ENCODE data around the gene SLC1A7. TPM values are rescaled to one million over a fixed set of nuclear protein-coding genes. Genes with fewer than 3 reads are reported as not detected.

The SLC1A7 gene
- total RNA-seq, 1 experiment from 2014 or later: not detected

DNA sequence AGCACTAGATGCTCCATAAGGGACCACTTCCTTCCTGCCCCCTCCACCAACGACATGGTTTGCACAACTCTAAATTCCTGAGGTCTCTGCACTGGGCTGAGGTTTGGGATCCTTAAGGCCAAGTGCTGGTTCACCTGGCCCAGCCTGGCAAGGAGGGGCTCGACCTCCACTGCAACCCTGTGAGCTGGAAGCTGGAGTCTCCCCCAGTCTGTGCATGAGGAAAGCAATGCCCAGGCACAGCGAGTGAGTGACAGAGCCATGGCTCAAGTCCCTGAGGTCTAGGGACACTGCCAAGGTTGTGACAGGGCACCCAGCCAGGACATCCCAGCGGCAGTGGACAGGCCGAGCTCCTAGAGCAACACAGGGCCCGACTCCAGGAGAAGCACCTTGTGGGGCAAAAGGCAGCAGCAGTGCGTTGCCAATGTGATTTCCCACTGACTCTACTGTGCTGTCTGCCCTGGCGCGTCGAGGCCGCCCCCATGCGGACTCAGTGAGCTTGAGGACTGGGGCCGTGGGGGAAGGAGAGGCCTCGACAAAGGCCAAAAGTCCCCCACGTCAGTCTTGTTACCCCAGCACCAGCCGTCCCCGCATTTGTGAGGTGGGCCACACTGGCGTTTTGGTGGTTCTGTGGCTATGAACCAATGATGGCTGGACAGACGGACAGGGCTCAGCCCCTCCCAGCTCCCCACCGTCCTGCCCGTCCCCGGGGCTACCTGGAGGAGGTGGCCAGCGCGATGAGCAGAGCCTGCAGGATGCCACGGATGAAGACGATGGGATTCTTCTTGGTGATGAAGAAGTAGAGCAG, 50.4 kb downstream of the SLC1A7 start:
- DNase-seq (ENCODE audit: low read depth): peak; percentile 12

DNA sequence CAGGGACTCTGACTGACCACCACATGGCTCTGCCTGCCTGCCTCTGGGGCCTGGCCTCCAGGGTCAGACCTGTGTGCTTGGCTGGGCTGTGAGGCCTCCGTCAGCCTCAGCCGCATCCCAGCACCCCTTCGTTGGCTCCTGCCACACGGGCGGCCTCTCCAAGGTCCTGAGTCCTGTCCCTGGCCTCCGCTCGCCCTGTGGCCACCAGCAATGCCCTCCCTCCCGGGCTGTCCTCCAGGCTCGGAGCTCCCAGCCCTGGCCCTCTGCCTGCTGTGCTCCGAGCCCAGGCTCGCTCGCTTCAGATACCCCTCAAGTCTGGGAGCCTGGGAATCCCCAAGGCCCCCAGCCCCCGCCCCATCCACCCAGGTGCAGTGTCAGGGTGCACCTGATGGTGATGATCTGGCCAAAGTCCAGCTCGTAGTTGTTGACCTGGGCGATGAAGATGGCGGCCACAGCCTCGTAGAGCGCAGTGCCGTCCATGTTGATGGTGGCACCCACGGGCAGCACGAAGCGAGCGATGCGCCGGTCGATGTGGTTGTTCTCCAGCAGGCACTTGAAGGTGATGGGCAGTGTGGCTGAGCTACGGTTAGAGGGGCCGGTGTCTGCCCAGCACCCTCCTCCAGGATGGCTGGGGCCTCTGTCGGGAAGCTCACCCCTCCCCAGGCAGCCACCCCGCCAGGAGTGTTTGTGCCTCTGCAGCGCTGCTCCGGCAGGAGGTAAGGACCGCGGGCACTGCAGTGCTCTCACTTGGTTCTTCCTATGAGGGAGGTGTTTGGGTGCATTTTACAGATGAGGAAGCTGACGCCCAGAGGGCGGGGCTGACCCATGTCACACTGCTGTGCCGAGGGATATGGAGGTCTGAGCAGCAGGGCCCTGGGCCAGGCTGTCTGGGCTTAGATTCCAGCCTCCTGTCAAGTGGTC, 52.0 kb downstream of the SLC1A7 start:
- DNase-seq (ENCODE audit: low read depth): no peak

GRCh38 chr1:53089478-53090226, 52.8 kb downstream of the SLC1A7 start:
- no peak for DNase-seq (ENCODE audit: low read depth)

DNA sequence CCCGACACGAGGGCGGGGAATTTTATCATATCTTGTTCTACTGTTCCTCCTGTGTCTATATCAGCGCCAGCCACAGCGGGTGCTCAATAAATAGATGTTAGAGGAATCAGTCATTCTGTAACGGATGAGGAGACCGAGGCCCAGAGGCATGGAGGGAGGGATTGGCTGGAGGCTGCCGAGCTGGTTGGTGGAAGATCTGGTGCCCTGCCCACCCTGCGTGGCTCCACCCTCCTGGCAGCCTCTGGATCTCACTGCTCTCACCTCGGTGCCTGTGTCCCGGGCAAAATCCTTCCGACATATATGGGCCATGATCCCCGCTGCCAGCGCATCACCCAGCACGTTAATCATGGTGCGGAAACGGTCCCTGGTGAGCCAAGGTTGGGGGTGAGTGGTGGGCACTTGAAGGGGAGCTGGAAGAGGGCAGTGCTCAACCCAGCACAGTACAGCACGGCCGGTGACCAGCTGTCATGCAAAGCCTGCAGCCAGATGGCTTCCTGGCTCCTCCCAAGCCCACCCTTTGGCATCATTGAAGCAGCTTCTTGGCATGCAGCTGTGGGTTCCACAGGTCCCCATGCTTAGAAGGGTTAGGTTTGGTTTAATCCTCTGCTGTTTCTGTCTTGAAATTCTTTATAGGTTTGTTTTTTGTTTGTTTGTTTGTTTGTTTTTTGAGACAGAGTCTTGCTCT, 53.7 kb downstream of the SLC1A7 start:
- DNase-seq (ENCODE audit: low read depth): no peak

GRCh38 chr1:53087332-53088285, 54.8 kb downstream of the SLC1A7 start:
- DNase-seq (ENCODE audit: low read depth): peak; percentile 34

DNA sequence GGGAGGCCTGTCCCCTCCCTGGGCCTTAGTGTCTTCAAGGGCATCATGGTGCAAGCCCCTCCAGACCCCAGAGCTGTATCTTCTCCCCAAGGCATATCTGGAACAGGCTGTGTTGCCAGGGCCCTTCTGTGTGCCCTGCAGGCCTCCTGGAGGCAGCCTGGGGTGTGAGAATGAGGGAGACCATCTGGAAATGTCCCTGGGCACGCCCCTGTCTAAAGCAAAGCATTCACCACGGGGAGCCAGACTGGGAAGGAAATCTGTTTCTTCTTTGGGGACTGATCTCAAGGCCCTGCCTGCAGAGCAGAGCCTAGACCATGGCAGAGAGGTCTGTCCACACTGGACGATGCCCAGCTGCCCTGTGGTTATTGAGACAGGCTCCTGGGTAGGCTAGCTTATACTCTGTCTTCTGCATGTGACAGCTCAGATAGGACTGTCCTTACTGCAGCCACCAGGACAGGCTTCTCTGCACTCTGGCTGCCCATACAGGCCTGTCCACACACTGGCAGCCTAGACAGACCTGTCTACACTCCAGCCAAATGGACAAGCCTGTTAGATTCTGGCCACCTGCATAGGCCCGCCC, 55.9 kb downstream of the SLC1A7 start:
- no peak for DNase-seq (ENCODE audit: low read depth)

DNA sequence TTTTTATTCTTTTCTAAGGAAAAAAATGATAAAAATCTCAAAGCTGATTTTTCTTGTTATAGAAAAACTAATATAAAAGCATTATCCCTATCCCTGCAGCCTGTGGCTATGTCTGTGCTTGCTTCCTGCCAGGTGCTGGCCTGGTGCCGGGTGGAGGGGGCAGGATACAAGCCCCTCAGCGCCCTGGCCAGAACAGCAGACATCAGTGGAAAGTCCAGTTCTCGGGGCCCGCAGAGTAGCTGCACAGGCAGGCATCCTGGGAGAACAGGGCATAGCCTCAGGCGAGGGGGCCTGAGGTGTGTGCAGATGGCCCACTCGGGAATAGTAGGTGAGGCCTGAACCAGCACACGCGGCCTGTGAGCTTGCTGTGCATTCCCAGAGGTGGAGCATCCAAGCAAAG, 57.0 kb downstream of the SLC1A7 start:
- DNase-seq (ENCODE audit: low read depth): no peak

GRCh38 chr1:53084589-53084971, 57.9 kb downstream of the SLC1A7 start:
- DNase-seq (ENCODE audit: low read depth): no peak

DNA sequence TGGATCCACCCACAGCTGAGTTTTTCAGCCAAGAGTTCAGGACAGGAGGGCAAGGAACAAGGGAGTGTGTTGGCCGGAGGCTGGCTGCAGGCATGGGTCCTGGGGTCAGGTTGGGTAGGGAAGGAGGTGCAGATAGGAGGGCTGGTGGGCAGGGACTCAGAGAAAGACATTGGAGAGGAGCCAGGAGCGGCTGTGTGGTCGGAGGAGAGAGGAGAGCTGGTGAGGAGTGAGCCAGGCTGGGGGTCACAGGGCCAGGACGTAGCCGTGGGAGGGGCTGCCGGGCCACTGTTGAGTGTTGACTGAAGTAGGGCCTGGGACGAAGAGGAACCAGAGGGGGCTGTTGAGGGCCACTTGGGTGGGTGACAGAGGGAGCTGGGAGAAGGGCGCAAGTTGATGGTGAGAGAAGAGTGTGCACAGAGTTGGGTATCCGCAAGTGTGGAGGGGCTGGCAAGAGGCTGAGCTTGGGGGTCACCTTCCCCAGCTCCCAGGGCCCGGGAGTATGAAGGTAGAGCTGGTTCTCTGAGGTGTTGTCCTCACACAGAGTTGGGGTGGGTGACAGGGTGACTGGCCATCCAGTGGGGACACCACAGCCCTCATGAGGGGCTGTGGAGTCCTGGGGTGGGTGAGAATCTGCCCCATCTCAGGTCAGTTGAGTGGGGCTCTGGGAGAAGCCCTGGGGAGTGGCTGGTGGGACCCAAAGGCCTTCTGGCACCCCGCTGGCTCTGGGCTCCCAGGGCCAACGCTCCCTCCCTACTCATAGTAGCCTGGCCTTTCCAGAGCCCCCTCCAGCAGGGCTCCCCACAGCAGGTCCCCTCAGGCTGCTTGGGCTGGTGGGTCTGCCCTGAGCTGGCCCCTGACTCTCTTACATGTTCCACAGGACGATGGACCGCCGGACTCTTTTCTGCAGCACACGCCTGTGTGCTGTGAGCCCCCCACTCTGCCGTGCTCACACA, 58.5 kb downstream of the SLC1A7 start:
- DNase-seq (ENCODE audit: low read depth): no peak

- DNase-seq (ENCODE audit: low read depth): no peak
Measured at GRCh38 chr1:53082826-53083455, 59.5 kb downstream of the SLC1A7 start.

DNA sequence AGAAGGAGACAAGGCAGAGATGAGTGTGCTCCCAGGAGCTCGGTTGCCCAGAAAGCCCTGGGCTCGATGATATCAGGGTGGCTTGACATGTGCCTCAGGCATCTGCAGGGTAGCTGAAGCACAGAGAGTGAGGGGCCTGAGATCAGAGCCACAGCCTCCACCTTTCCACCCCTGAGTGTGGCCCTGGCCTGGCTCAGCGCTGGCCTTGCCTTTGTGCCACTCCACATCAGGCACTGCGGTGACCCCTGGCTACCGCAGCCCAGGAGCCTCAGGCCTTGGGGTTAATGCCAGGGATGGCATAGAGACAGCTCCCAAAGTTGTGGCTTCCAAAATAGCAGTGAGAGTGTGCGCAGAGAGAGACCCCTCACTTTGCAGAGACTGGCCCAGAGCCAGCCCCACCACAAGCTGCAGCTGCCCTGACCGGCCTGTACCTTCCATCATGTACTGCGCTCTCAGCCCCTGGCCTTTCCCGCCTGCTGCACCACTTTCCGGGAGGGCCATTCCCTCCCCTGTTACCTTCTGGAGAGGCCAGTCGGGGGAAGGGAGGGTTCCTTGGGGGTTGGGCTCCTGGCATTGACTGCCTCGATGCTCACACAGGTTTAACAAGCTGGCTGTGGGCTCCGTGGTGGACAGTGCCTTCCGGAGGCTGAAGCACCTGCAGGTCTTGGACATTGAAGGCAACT, 60.9 kb downstream of the SLC1A7 start:
- DNase-seq (ENCODE audit: low read depth): no peak

- DNase-seq (ENCODE audit: low read depth): no peak
Measured at GRCh38 chr1:53080769-53081168, 61.7 kb downstream of the SLC1A7 start.

- DNase-seq (ENCODE audit: low read depth): no peak
Measured at GRCh38 chr1:53080041-53080440, 62.4 kb downstream of the SLC1A7 start.

GRCh38 chr1:53079251-53079650, 63.2 kb downstream of the SLC1A7 start:
- DNase-seq (ENCODE audit: low read depth): no peak

DNA sequence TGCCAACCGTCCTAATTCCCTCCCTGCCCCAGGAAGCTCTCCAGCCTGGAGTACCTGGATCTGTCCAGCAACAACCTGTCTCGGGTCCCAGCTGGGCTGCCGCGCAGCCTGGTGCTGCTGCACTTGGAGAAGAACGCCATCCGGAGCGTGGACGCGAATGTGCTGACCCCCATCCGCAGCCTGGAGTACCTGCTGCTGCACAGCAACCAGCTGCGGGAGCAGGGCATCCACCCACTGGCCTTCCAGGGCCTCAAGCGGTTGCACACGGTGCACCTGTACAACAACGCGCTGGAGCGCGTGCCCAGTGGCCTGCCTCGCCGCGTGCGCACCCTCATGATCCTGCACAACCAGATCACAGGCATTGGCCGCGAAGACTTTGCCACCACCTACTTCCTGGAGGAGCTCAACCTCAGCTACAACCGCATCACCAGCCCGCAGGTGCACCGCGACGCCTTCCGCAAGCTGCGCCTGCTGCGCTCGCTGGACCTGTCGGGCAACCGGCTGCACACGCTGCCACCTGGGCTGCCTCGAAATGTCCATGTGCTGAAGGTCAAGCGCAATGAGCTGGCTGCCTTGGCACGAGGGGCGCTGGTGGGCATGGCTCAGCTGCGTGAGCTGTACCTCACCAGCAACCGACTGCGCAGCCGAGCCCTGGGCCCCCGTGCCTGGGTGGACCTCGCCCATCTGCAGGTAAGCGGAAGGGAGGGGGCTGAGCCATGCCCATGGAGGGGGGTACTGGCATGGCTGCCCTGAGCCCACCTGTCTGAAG, 63.9 kb downstream of the SLC1A7 start:
- DNase-seq (ENCODE audit: low read depth): no peak

DNA sequence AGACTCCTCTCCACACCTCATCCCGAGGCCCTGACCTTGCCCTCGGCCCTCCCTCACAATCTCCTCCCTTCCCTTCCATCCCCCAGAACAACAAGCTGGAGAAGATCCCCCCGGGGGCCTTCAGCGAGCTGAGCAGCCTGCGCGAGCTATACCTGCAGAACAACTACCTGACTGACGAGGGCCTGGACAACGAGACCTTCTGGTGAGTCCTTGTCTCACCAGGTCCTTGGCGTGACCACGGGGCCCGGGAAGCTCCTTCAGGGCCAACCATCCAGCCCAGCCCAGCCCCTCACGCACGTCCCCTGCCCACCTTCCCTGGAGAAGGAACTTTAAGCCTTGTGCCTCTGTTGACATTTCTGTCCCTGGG, 64.9 kb downstream of the SLC1A7 start:
- DNase-seq (ENCODE audit: low read depth): no peak
